PC-3 (cell line): ENCODE data around the gene CTTNBP2. TPM values are rescaled to one million over a fixed set of nuclear protein-coding genes. Genes with fewer than 3 reads are reported as not detected.

Experiments used
- ATAC-seq: fragments of 200-7000 bp; cut with Tn5 transposase; 2 replicates; pipeline ENCODE4 v1.9.1; 2020; ENCODE audit warnings: mild to moderate bottlenecking, moderate library complexity
- BruUV-seq: library from RNA; stranded (reverse); fragments of 400-500 nt; replicated peaks from 2 replicates; lab custom pipeline; 2021; lab: Mats Ljungman, UMichigan
- CTCF ChIA-PET: fragments of 300-600 bp; sonication (Branson Sonifier 250); formaldehyde crosslinking; loops from one replicate; lab custom pipeline; 2022; ENCODE audit warnings: antibody characterized with exemption; lab: Charles Lee
- POLR2A ChIA-PET: fragments of 300-600 bp; sonication (Branson Sonifier 250); formaldehyde crosslinking; loops from one replicate; lab custom pipeline; 2022; ENCODE audit warnings: antibody characterized with exemption; ENCODE audit not compliant: unreplicated experiment; lab: Charles Lee
- DNase-seq: peaks from one replicate; pipeline ENCODE4 v3.0.0-alpha.2; 2015
- H2AFZ ChIP-seq: fragments of 300-600 bp; sonication (generic); 2 replicates; pipeline ENCODE4 v1.6.0; 2016; ENCODE audit warnings: antibody characterized with exemption, low read length
- H3F3A ChIP-seq: fragments of 300-600 bp; sonication (generic); one replicate; pipeline ENCODE4 v1.6.0; 2017; ENCODE audit warnings: antibody characterized with exemption, low read length, control low read depth, mild to moderate bottlenecking; ENCODE audit not compliant: unreplicated experiment
- H3K27ac ChIP-seq: fragments of 300-600 bp; sonication (generic); 2 replicates; pipeline ENCODE4 v1.5.1; 2016; ENCODE audit warnings: mild to moderate bottlenecking, low read length
- H3K27me3 ChIP-seq: fragments of 300-600 bp; sonication (generic); 2 replicates; pipeline ENCODE4 v1.6.1; 2016; ENCODE audit warnings: low read length, mixed read lengths
- H3K36me3 ChIP-seq: fragments of 300-600 bp; sonication (generic); 2 replicates; pipeline ENCODE4 v1.6.1; 2016; ENCODE audit warnings: low read depth, mixed run types, low read length, mixed read lengths
- H3K4me1 ChIP-seq: fragments of 300-600 bp; sonication (generic); 2 replicates; pipeline ENCODE4 v1.5.1; 2016; ENCODE audit warnings: low read length; ENCODE audit not compliant: insufficient read depth
- H3K4me2 ChIP-seq: fragments of 300-600 bp; sonication (generic); 2 replicates; pipeline ENCODE4 v1.6.0; 2016; ENCODE audit warnings: low read length
- H3K4me3 ChIP-seq: fragments of 300-600 bp; sonication (generic); 2 replicates; pipeline ENCODE4 v1.5.1; 2016; ENCODE audit warnings: mild to moderate bottlenecking, low read length, mixed read lengths
- H3K79me2 ChIP-seq: fragments of 300-600 bp; sonication (generic); 2 replicates; pipeline ENCODE4 v1.6.1; 2017; ENCODE audit warnings: low read length, mixed read lengths
- H3K9ac ChIP-seq: fragments of 300-600 bp; sonication (generic); 2 replicates; pipeline ENCODE4 v1.6.0; 2016; ENCODE audit warnings: mild to moderate bottlenecking, low read length
- H3K9me2 ChIP-seq: fragments of 300-600 bp; sonication (generic); replicated peaks from 2 replicates; pipeline ENCODE4 v1.6.1; 2016; ENCODE audit warnings: mixed run types, low read length, mixed read lengths
- H3K9me3 ChIP-seq: fragments of 300-600 bp; sonication (generic); 2 replicates; pipeline ENCODE4 v1.6.1; 2016; ENCODE audit warnings: low read length, mixed read lengths
- H4K20me1 ChIP-seq: fragments of 300-600 bp; sonication (generic); 2 replicates; pipeline ENCODE4 v1.6.1; 2016; ENCODE audit warnings: low read length, mixed read lengths
- EZH2 ChIP-seq: fragments of 300-600 bp; sonication (generic); IDR thresholded peaks from one replicate; pipeline ENCODE4 v1.6.1; 2017; ENCODE audit warnings: antibody characterized with exemption, mild to moderate bottlenecking, low read length; ENCODE audit not compliant: unreplicated experiment
- EZH2phosphoT487 ChIP-seq: fragments of 300-600 bp; sonication (generic); IDR thresholded peaks from 2 replicates; pipeline ENCODE4 v1.6.1; 2018; ENCODE audit warnings: mild to moderate bottlenecking, antibody characterized with exemption, low read length, borderline replicate concordance
- intact Hi-C: fragments of 100-400 bp; cut with micrococcal nuclease; formaldehyde crosslinking; loops from 2 replicates; pipeline ENCODE4 v1.9.0; 2023
- total RNA-seq: library from RNA; depleted of rRNA; stranded (reverse); fragments of >200 nt; gene quantifications from 2 replicates; pipeline ENCODE4 v1.2.3, GENCODE V29; 2014
- TF ChIP-seq, protein P1 (sequence below): fragments of 300-600 bp; sonication (generic); conservative IDR thresholded peaks from 2 replicates; pipeline ENCODE4 v1.5.1; 2017; ENCODE audit warnings: antibody characterized with exemption, low read depth, mild to moderate bottlenecking, low read length

CTTNBP2 gene
- total RNA-seq, 1 experiment from 2014 or later, result 1.1 TPM

DNA sequence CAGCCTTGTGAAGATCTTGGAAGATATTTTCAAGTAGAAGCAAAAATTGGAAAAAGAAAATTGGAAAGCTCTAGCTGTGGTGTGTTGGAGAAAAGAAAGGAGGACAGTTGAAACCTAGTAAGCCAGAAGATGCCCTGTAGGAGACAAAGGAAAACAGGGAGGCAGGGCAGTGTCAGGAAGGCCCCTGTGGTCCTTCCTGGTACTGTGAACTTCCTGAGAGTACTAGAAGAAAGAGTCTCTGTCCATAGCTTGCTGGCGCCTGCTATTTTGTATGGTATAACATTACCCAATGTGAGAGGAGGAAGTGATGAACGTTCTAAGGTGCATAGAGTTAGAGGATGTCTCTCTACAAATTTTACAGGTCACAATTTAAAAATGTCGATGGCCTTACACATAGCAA lies 183.1 kb downstream of the CTTNBP2 start:
- no peaks in the 10 kb centered on the region for H3K79me2 ChIP-seq
- no peaks in the 10 kb centered on the region for H3K27me3 ChIP-seq
- no peaks in the 10 kb centered on the region for H3K9me3 ChIP-seq
- no peak overlapping the region for H2AFZ ChIP-seq
- no peak for DNase-seq
- H3K27ac ChIP-seq, result no peak overlapping the region
- no peaks in the 10 kb centered on the region for H4K20me1 ChIP-seq
- H3K4me3 ChIP-seq, result no peak overlapping the region
- H3K4me1 ChIP-seq, result no peaks in the 10 kb centered on the region
- no peaks in the 10 kb centered on the region for H3K36me3 ChIP-seq
- no peak overlapping the region for H3K4me2 ChIP-seq
- CTCF ChIA-PET, result no interaction called here
- POLR2A ChIA-PET, result no interaction called here
- intact Hi-C loops, result no loop called here
- no peak; the same call in 1 of the 2 replicates for ATAC-seq
- no peak overlapping the region for H3K9ac ChIP-seq
- no peaks in the 10 kb centered on the region for H3F3A ChIP-seq
- TF ChIP-seq EZH2, result no peak
- TF ChIP-seq, protein P1, sequence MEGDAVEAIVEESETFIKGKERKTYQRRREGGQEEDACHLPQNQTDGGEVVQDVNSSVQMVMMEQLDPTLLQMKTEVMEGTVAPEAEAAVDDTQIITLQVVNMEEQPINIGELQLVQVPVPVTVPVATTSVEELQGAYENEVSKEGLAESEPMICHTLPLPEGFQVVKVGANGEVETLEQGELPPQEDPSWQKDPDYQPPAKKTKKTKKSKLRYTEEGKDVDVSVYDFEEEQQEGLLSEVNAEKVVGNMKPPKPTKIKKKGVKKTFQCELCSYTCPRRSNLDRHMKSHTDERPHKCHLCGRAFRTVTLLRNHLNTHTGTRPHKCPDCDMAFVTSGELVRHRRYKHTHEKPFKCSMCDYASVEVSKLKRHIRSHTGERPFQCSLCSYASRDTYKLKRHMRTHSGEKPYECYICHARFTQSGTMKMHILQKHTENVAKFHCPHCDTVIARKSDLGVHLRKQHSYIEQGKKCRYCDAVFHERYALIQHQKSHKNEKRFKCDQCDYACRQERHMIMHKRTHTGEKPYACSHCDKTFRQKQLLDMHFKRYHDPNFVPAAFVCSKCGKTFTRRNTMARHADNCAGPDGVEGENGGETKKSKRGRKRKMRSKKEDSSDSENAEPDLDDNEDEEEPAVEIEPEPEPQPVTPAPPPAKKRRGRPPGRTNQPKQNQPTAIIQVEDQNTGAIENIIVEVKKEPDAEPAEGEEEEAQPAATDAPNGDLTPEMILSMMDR, result no peak
- no TSS peak for BruUV-seq
- no peaks in the 10 kb centered on the region for H3K9me2 ChIP-seq

DNA sequence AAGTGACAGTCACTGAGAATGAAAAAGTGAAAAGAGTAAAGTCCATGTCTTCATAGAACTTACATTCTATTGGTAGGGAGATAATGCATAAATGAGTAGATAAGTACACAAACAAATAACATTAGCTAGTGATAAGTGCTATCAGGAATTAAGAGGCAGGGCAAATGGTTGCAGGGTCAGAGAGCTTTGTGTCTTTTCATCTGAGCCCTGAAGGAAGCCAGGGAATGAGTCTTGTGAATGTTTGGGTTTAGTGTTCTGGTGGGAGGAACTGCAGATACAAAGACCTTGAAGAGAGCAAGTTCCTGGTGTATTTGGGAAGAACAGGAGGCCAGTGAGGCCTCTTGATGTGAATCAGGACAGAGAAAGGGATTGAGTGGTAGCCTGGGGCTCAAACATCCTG lies 183.8 kb downstream of the CTTNBP2 start:
- H3K4me1 ChIP-seq, result no peaks in the 10 kb centered on the region
- TF ChIP-seq EZH2 (no peak), EZH2phosphoT487 (no peak)
- TF ChIP-seq, protein P1, result no peak
- ChIA-PET POLR2A (no interaction called here), CTCF (no interaction called here)
- H4K20me1 ChIP-seq, result no peaks in the 10 kb centered on the region
- ATAC-seq, result no peak
- H3K4me2 ChIP-seq, result no peak overlapping the region
- no peak overlapping the region for H3K9ac ChIP-seq
- no peak overlapping the region for H3K4me3 ChIP-seq
- intact Hi-C loops, result no loop called here
- H3K79me2 ChIP-seq, result no peaks in the 10 kb centered on the region
- no peaks in the 10 kb centered on the region for H3K9me2 ChIP-seq
- H3F3A ChIP-seq, result no peaks in the 10 kb centered on the region
- no peak overlapping the region for H2AFZ ChIP-seq
- H3K9me3 ChIP-seq, result no peaks in the 10 kb centered on the region
- H3K36me3 ChIP-seq, result no peaks in the 10 kb centered on the region
- BruUV-seq, result no TSS peak
- no peaks in the 10 kb centered on the region for H3K27me3 ChIP-seq
- H3K27ac ChIP-seq, result no peak overlapping the region
- no peak for DNase-seq

DNA sequence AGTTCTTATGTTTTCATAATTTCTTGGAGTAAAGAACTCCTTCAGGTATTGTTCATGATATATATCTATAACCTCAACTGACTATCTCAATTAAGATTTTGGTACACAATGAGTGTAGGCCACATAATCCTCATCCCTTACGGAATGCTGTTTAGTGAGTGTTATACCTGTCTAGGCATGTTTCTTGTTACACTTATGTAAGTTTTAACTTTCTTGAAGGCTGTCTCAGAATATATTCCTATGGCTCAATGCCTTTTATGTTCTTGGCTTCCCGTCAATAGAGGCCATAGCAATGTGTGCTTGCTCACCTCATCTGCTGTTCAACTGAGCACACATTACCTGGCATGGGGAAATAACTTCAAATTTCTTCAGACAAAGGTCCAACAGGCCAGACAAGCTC lies 185.1 kb downstream of the CTTNBP2 start:
- Histone ChIP-seq H3K27ac (no peak overlapping the region), H3F3A (no peaks in the 10 kb centered on the region), H3K9me2 (no peaks in the 10 kb centered on the region), H3K4me3 (no peak overlapping the region), H3K79me2 (no peaks in the 10 kb centered on the region), H3K9ac (no peak overlapping the region), H3K36me3 (no peaks in the 10 kb centered on the region), H2AFZ (no peak overlapping the region), H3K4me2 (no peak overlapping the region), H4K20me1 (no peaks in the 10 kb centered on the region), H3K4me1 (no peaks in the 10 kb centered on the region; the same call in 1 of the 2 replicates), H3K9me3 (no peaks in the 10 kb centered on the region), H3K27me3 (peaks cover 12% of the 10 kb centered on the region)
- DNase-seq (no peak), ATAC-seq (no peak)
- no TSS peak for BruUV-seq
- TF ChIP-seq EZH2phosphoT487, result no peak
- TF ChIP-seq, protein P1, result no peak
- TF ChIP-seq EZH2, result no peak
- CTCF ChIA-PET, result no interaction called here
- intact Hi-C loops, result no loop called here
- POLR2A ChIA-PET, result no interaction called here
